Kidney epithelial cell (primary cell): ENCODE results near the gene SLC35E3. TPM values are rescaled to one million over a fixed set of nuclear protein-coding genes. Genes with fewer than 3 reads are reported as not detected.

Source experiments
- DNase-seq: peaks from one replicate; pipeline ENCODE4 v3.0.0-alpha.2; 2010; ENCODE audit warnings: low read depth
- H3K27me3 ChIP-seq: 2 replicates; pipeline ENCODE4 v1.6.0; 2011; ENCODE audit warnings: low read length; ENCODE audit not compliant: control insufficient read depth, insufficient read depth
- H3K36me3 ChIP-seq: 2 replicates; pipeline ENCODE4 v1.5.1; 2011; ENCODE audit warnings: low read length; ENCODE audit not compliant: control insufficient read depth, insufficient read depth
- H3K4me3 ChIP-seq: 2 replicates; pipeline ENCODE4 v1.5.1; 2011; ENCODE audit warnings: low read depth, mild to moderate bottlenecking, control low read depth, low read length
- CTCF ChIP-seq: IDR thresholded peaks from 2 replicates; pipeline ENCODE4 v1.5.1; 2011; ENCODE audit warnings: mild to moderate bottlenecking, moderate library complexity, low read length, control low read depth, inconsistent platforms; ENCODE audit not compliant: insufficient read depth, poor library complexity, severe bottlenecking
- total RNA-seq: library from RNA; depleted of rRNA; stranded (reverse); fragments of >200 nt; gene quantifications from 2 replicates; pipeline ENCODE4 v1.2.3, GENCODE V29; 2015

The SLC35E3 gene
- total RNA-seq, 1 donor from 2014 or later, result 4.3 TPM

GRCh38 chr12:68780731-68781130 is 34.8 kb downstream of the SLC35E3 start:
- TF ChIP-seq CTCF, result no peak
- Histone ChIP-seq H3K27me3 (no peaks in the 10 kb centered on the region), H3K36me3 (no peaks in the 10 kb centered on the region), H3K4me3 (no peak overlapping the region)
- no peak for DNase-seq

- no peak overlapping the region for H3K4me3 ChIP-seq
- H3K27me3 ChIP-seq, result no peaks in the 10 kb centered on the region
- no peaks in the 10 kb centered on the region for H3K36me3 ChIP-seq
- DNase-seq, result no peak
- TF ChIP-seq CTCF, result no peak
Observed at GRCh38 chr12:68781728-68782127, 35.8 kb downstream of the SLC35E3 start.

GRCh38 chr12:68784015-68784414 is 38.0 kb downstream of the SLC35E3 start:
- no peak for TF ChIP-seq CTCF
- Histone ChIP-seq H3K4me3 (no peak overlapping the region), H3K36me3 (no peaks in the 10 kb centered on the region), H3K27me3 (no peaks in the 10 kb centered on the region)
- no peak for DNase-seq

- DNase-seq, result no peak
- no peak for TF ChIP-seq CTCF
Observed at GRCh38 chr12:68785358-68785757, 39.4 kb downstream of the SLC35E3 start.

GRCh38 chr12:68785823-68786222 is 39.8 kb downstream of the SLC35E3 start:
- no peak for TF ChIP-seq CTCF
- Histone ChIP-seq H3K27me3 (no peaks in the 10 kb centered on the region), H3K36me3 (no peaks in the 10 kb centered on the region), H3K4me3 (no peak overlapping the region)
- no peak for DNase-seq

More at GRCh38 chr12:68785358-68785757, 39.4 kb downstream of the SLC35E3 start:
- no peaks in the 10 kb centered on the region for H3K27me3 ChIP-seq
- H3K36me3 ChIP-seq, result no peaks in the 10 kb centered on the region
- H3K4me3 ChIP-seq, result no peak overlapping the region

- Histone ChIP-seq H3K36me3 (no peaks in the 10 kb centered on the region), H3K27me3 (no peaks in the 10 kb centered on the region), H3K4me3 (no peak overlapping the region)
- no peak for DNase-seq
- no peak for TF ChIP-seq CTCF
Observed at GRCh38 chr12:68786929-68787328, 41.0 kb downstream of the SLC35E3 start.
